HepG2 (cell line): Measurements from ENCODE around the gene SERPINA3. TPM values are rescaled to one million over a fixed set of nuclear protein-coding genes. Genes with fewer than 3 reads are reported as not detected.

Source experiments
- AKAP8 ChIP-seq: sonication (generic); formaldehyde crosslinking; IDR thresholded peaks from 2 replicates; pipeline ENCODE4 v1.5.1; 2020; ENCODE audit warnings: mild to moderate bottlenecking, missing genetic modification reagents
- ATF6 ChIP-seq: sonication (generic); formaldehyde crosslinking; conservative IDR thresholded peaks from 2 replicates; pipeline ENCODE4 v1.4.0; 2020; ENCODE audit warnings: missing genetic modification reagents
- FOXK2 ChIP-seq: fragments of 450-650 bp; IDR thresholded peaks from 2 replicates; pipeline ENCODE4 v1.6.1; 2016
- PHF5A ChIP-seq: IDR thresholded peaks from one replicate; pipeline ENCODE4 v1.6.1; 2018; ENCODE audit warnings: low read depth, missing genetic modification reagents; ENCODE audit not compliant: unreplicated experiment
- REXO4 ChIP-seq: sonication (generic); formaldehyde crosslinking; IDR thresholded peaks from 2 replicates; pipeline ENCODE4 v1.8.0; 2022; ENCODE audit warnings: missing genetic modification reagents, mild to moderate bottlenecking, borderline replicate concordance
- ZBTB1 ChIP-seq: sonication (generic); formaldehyde crosslinking; IDR thresholded peaks from 2 replicates; pipeline ENCODE4 v1.4.0; 2020; ENCODE audit warnings: missing genetic modification reagents, borderline replicate concordance
- ZBTB38 ChIP-seq: sonication (generic); formaldehyde crosslinking; IDR thresholded peaks from 2 replicates; pipeline ENCODE4 v1.5.1; 2020; ENCODE audit warnings: mild to moderate bottlenecking, missing genetic modification reagents
- ZC3H13 ChIP-seq: sonication (generic); formaldehyde crosslinking; IDR thresholded peaks from 2 replicates; pipeline ENCODE4 v1.8.1; 2023; ENCODE audit warnings: mild to moderate bottlenecking, missing genetic modification reagents, moderate library complexity
- ZGPAT ChIP-seq: IDR thresholded peaks from 2 replicates; pipeline ENCODE4 v1.6.1; 2016; ENCODE audit warnings: mild to moderate bottlenecking
- ZNF329 ChIP-seq: sonication (generic); formaldehyde crosslinking; IDR thresholded peaks from 2 replicates; pipeline ENCODE4 v1.9.0; 2021; ENCODE audit warnings: low read depth, mild to moderate bottlenecking, missing genetic modification reagents
- ZNF333 ChIP-seq: sonication (generic); formaldehyde crosslinking; IDR thresholded peaks from 2 replicates; pipeline ENCODE4 v1.4.0; 2020; ENCODE audit warnings: mild to moderate bottlenecking, missing genetic modification reagents, borderline replicate concordance
- ZNF496 ChIP-seq: sonication (generic); formaldehyde crosslinking; IDR thresholded peaks from 2 replicates; pipeline ENCODE4 v1.8.1; 2023; ENCODE audit warnings: mild to moderate bottlenecking, moderate library complexity, missing genetic modification reagents; ENCODE audit not compliant: insufficient replicate concordance
- ZNF777 ChIP-seq: sonication (generic); formaldehyde crosslinking; IDR thresholded peaks from 2 replicates; pipeline ENCODE4 v1.4.0; 2020; ENCODE audit warnings: missing genetic modification reagents
- ZSCAN31 ChIP-seq: sonication (generic); formaldehyde crosslinking; IDR thresholded peaks from 2 replicates; pipeline ENCODE4 v1.5.0; 2020; ENCODE audit warnings: low read depth, mild to moderate bottlenecking, missing genetic modification reagents
- polyA plus RNA-seq, 8 experiments: library from polyadenylated mRNA; depleted of rRNA in 3 of 8; stranded (reverse) in 7 of 8; unstranded in 1 of 8; fragments of >200 nt; fragmentation: Illumina TruSeq in 4 of 8; extraction: Trizol in 4 of 8; gene quantifications; 2 replicates each; pipeline versions ENCODE4 v1.2.1 to v1.2.3, GENCODE V29; 2011 to 2016; ENCODE audit warnings: low read depth in 4 of 8, missing spikeins in 1 of 8, mixed read lengths in 1 of 8; ENCODE audit not compliant: insufficient read depth in 1 of 8
- total RNA-seq, 5 experiments: library from RNA; depleted of rRNA; stranded (reverse); fragments of >200 nt; fragmentation: Illumina TruSeq; extraction: Trizol; gene quantifications; 2 replicates each; pipeline ENCODE4 v1.2.3, GENCODE V29; 2016; ENCODE audit warnings: low read depth in 1 of 5
- TF ChIP-seq, protein P1 (sequence below): sonication (generic); formaldehyde crosslinking; IDR thresholded peaks from 2 replicates; pipeline ENCODE4 v1.9.0; 2021; ENCODE audit warnings: mild to moderate bottlenecking, missing genetic modification reagents
- TF ChIP-seq, protein P2 (sequence below): sonication (generic); formaldehyde crosslinking; IDR thresholded peaks from 2 replicates; pipeline ENCODE4 v1.4.0; 2020; ENCODE audit warnings: missing genetic modification reagents; ENCODE audit errors: not compliant biosample characterization
- TF ChIP-seq, protein P3 (sequence below): sonication (generic); formaldehyde crosslinking; IDR thresholded peaks from 2 replicates; pipeline ENCODE4 v1.4.0; 2020; ENCODE audit warnings: mild to moderate bottlenecking, missing genetic modification reagents

Gene SERPINA3
- total and polyA plus RNA-seq, 2 of the 13 experiments (the other 11 are each of a cell fraction or from before 2014, with no cell fraction given), result 825 to 2,200 TPM

- TF ChIP-seq, protein P1, sequence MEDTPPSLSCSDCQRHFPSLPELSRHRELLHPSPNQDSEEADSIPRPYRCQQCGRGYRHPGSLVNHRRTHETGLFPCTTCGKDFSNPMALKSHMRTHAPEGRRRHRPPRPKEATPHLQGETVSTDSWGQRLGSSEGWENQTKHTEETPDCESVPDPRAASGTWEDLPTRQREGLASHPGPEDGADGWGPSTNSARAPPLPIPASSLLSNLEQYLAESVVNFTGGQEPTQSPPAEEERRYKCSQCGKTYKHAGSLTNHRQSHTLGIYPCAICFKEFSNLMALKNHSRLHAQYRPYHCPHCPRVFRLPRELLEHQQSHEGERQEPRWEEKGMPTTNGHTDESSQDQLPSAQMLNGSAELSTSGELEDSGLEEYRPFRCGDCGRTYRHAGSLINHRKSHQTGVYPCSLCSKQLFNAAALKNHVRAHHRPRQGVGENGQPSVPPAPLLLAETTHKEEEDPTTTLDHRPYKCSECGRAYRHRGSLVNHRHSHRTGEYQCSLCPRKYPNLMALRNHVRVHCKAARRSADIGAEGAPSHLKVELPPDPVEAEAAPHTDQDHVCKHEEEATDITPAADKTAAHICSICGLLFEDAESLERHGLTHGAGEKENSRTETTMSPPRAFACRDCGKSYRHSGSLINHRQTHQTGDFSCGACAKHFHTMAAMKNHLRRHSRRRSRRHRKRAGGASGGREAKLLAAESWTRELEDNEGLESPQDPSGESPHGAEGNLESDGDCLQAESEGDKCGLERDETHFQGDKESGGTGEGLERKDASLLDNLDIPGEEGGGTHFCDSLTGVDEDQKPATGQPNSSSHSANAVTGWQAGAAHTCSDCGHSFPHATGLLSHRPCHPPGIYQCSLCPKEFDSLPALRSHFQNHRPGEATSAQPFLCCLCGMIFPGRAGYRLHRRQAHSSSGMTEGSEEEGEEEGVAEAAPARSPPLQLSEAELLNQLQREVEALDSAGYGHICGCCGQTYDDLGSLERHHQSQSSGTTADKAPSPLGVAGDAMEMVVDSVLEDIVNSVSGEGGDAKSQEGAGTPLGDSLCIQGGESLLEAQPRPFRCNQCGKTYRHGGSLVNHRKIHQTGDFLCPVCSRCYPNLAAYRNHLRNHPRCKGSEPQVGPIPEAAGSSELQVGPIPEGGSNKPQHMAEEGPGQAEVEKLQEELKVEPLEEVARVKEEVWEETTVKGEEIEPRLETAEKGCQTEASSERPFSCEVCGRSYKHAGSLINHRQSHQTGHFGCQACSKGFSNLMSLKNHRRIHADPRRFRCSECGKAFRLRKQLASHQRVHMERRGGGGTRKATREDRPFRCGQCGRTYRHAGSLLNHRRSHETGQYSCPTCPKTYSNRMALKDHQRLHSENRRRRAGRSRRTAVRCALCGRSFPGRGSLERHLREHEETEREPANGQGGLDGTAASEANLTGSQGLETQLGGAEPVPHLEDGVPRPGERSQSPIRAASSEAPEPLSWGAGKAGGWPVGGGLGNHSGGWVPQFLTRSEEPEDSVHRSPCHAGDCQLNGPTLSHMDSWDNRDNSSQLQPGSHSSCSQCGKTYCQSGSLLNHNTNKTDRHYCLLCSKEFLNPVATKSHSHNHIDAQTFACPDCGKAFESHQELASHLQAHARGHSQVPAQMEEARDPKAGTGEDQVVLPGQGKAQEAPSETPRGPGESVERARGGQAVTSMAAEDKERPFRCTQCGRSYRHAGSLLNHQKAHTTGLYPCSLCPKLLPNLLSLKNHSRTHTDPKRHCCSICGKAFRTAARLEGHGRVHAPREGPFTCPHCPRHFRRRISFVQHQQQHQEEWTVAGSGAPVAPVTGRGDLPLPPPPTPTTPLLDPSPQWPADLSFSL, result peak; percentile 65; the same call in 1 of the 2 replicates
- no peak for TF ChIP-seq ZSCAN31 (CRISPR knock-in tag)
- peak; percentile 88 for TF ChIP-seq FOXK2
- TF ChIP-seq ZBTB1, result no peak
- TF ChIP-seq ZNF333 (CRISPR knock-in tag), result no peak
- TF ChIP-seq ZBTB38 (CRISPR knock-in tag), result peak; percentile 71; the same call in 1 of the 2 replicates
- TF ChIP-seq AKAP8, result peak; percentile 92
- TF ChIP-seq ZC3H13 (CRISPR knock-in tag), result peak; percentile 28; the same call in 1 of the 2 replicates
- TF ChIP-seq REXO4 (CRISPR knock-in tag), result no peak
- TF ChIP-seq, protein P2, sequence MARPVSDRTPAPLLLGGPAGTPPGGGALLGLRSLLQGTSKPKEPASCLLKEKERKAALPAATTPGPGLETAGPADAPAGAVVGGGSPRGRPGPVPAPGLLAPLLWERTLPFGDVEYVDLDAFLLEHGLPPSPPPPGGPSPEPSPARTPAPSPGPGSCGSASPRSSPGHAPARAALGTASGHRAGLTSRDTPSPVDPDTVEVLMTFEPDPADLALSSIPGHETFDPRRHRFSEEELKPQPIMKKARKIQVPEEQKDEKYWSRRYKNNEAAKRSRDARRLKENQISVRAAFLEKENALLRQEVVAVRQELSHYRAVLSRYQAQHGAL (CRISPR knock-in tag), result no peak
- TF ChIP-seq ZNF329, result peak; percentile 92
- no peak for TF ChIP-seq ZNF496 (CRISPR knock-in tag)
- TF ChIP-seq, protein P3, sequence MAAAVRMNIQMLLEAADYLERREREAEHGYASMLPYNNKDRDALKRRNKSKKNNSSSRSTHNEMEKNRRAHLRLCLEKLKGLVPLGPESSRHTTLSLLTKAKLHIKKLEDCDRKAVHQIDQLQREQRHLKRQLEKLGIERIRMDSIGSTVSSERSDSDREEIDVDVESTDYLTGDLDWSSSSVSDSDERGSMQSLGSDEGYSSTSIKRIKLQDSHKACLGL, result no peak
- peak; percentile 43 for TF ChIP-seq PHF5A (CRISPR knock-in tag)
- TF ChIP-seq ATF6 (CRISPR knock-in tag), result no peak
- TF ChIP-seq ZNF777 (CRISPR knock-in tag), result 0 out of 2 replicates have a peak, but pooled peaks have one; percentile 33
- TF ChIP-seq ZGPAT (CRISPR knock-in tag), result peak; percentile 100
These were observed 18.3 kb upstream of the SERPINA3 start (continued) for GRCh38 chr14:94593749-94594431.
